ENCODE results near the gene CD209. TPM values are rescaled to one million over a fixed set of nuclear protein-coding genes. Genes with fewer than 3 reads are reported as not detected.

Gene CD209
- total RNA-seq, 1 experiment from 2014 or later = not detected

GRCh38 chr19:7743425-7743841 lies 3.9 kb downstream of the CD209 start:
- POLR2A ChIA-PET = no interaction called here
- H3K79me2 ChIP-seq (ENCODE audit: insufficient read depth, low read length) = no peaks in the 10 kb centered on the region
- CTCF ChIA-PET = no interaction called here
- H3K4me1 ChIP-seq (ENCODE audit: control insufficient read depth in 1 of 2, insufficient read depth in 2 of 2, low read length in 2 of 2) = no peaks in the 10 kb centered on the region
- H3K36me3 ChIP-seq (ENCODE audit: control insufficient read depth in 1 of 2, insufficient read depth in 2 of 2, low read length in 2 of 2) = no peaks in the 10 kb centered on the region
- TF ChIP-seq MAX (IDR thresholded peaks at IDR 0.05) (no peak), SIN3A (IDR thresholded peaks at IDR 0.05; ENCODE audit: low read depth) (no peak), ELF1 (IDR thresholded peaks at IDR 0.05; ENCODE audit: borderline replicate concordance, low read depth) (no peak), JUND (IDR thresholded peaks at IDR 0.05) (no peak), CEBPB (IDR thresholded peaks at IDR 0.05; ENCODE audit: low read depth) (no peak), POLR2AphosphoS5 (IDR thresholded peaks at IDR 0.05; ENCODE audit: low read depth, low read length) (no peak), POLR2A (IDR thresholded peaks at IDR 0.05; ENCODE audit: borderline replicate concordance, extremely low read depth, insufficient read depth, insufficient read length) (no peak), ZBTB33 (IDR thresholded peaks at IDR 0.05; ENCODE audit: extremely low read depth, insufficient replicate concordance, low read length) (no peak), EZH2phosphoT487 (IDR thresholded peaks at IDR 0.05; ENCODE audit: borderline replicate concordance) (no peak), TCF7L2 (IDR thresholded peaks at IDR 0.05; ENCODE audit: borderline replicate concordance, extremely low read depth, insufficient read depth, insufficient read length) (no peak)
- no peak overlapping the region for H3K27ac ChIP-seq (ENCODE audit: low read depth, low read length)
- H3K9ac ChIP-seq (ENCODE audit: low read length) = no peak overlapping the region
- intact Hi-C loops (cut with micrococcal nuclease) = no loop called here
- ATAC-seq (no peak), DNase-seq (ENCODE audit: low read depth, low spot score) (no peak)
- H3K9me3 ChIP-seq (ENCODE audit: control insufficient read depth in 1 of 2, insufficient read depth in 1 of 2, low read depth in 1 of 2, low read length in 2 of 2) = no peaks in the 10 kb centered on the region
- H3K9me2 ChIP-seq (ENCODE audit: insufficient read depth) = no peaks in the 10 kb centered on the region
- no TSS peak for BruUV-seq (replicated peaks)
- H2AFZ ChIP-seq (ENCODE audit: low read depth, low read length, poor library complexity, severe bottlenecking) = no peak overlapping the region
- RAD21 ChIA-PET (ENCODE audit: low non-redundant PET in 1 of 2, low total read pairs in 2 of 2, uncharacterized antibody in 2 of 2, unreplicated experiment in 2 of 2) = no interaction called here
- no peak overlapping the region for H3K4me2 ChIP-seq (ENCODE audit: low read length)
- H3K27me3 ChIP-seq (ENCODE audit: insufficient read depth, low read length) = peaks cover 20% of the 10 kb centered on the region
- H4K20me1 ChIP-seq (ENCODE audit: insufficient read depth) = no peaks in the 10 kb centered on the region
- no peak overlapping the region for H3K4me3 ChIP-seq (replicated peaks in 1 of 2; ENCODE audit: low read depth in 1 of 2, low read length in 2 of 2)

Measured in HCT116 (cell line).